ENCODE measurements around the gene MALT1.

The MALT1 gene

DNA sequence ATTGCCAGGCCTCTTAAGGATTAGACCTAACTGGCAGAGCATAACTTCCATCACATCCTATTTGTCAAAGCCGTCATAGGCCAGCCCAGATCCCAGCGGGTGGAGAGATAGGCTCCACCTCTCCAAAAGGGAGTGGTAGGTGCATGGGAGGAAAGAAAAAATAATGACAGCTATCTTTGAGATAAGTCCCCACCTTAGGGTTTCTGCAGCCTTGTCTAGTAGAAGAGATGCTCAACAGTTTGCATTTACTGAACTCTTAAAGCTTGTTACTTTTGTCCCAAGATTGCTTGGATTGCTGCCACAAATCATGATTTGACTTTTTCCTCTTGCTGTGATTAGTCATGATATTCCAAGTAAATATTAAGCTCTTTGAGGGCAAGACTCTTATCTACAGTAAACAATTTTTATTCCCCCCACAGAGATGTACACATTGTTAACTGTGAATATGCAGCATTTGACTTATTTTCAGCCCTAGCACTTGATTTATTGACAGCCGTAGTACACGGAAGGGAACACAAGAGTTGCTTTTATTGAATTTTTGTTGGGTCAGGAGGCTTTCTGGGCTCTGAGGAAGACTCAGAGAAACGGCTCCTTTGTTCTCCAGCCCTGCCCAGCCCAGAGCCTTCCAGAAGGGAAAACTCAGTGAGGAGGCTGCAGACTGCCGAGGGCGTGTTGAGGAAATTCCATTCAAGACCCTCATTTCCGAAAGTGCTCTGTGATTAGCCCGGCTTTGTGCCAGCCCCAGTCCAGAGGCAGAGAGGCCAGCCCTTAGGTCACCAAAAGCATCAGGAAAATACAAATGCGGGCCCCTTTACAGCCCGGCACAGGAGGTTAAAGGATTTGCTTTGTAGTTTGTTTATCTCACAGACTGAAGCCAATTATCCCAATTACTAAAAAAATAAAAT is 118.0 kb downstream of the MALT1 start:
- peak overlapping the region in 1 of 2 donors; percentile 64 for H3K27ac ChIP-seq
- no peak overlapping the region for H3K4me3 ChIP-seq
- TF ChIP-seq, protein P1, sequence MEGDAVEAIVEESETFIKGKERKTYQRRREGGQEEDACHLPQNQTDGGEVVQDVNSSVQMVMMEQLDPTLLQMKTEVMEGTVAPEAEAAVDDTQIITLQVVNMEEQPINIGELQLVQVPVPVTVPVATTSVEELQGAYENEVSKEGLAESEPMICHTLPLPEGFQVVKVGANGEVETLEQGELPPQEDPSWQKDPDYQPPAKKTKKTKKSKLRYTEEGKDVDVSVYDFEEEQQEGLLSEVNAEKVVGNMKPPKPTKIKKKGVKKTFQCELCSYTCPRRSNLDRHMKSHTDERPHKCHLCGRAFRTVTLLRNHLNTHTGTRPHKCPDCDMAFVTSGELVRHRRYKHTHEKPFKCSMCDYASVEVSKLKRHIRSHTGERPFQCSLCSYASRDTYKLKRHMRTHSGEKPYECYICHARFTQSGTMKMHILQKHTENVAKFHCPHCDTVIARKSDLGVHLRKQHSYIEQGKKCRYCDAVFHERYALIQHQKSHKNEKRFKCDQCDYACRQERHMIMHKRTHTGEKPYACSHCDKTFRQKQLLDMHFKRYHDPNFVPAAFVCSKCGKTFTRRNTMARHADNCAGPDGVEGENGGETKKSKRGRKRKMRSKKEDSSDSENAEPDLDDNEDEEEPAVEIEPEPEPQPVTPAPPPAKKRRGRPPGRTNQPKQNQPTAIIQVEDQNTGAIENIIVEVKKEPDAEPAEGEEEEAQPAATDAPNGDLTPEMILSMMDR (IDR thresholded peaks at IDR 0.05) = no peak
- no peak for DNase-seq (ENCODE audit: low spot score)

DNA sequence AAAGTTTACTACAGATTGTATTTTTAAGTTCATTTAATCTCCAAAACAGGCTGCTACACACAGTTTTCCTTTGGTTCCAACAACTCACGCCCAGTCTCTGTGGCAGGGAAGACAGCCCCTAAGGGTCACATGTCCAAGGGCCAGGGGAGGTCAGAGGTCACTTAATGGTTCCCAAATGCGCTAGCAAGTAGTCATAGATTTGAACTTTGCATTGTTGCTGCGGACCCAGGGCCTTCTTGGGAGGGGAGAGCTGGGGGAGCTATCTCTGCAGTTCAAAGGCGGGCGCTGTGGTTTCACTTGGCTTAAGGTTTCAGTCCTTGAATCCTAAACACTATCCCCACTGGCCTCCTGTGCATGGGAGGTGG is 118.6 kb downstream of the MALT1 start:
- TF ChIP-seq, protein P1 (IDR thresholded peaks at IDR 0.05) = no peak
- no peak for DNase-seq (ENCODE audit: low spot score)
- Histone ChIP-seq H3K4me3 (no peak overlapping the region), H3K27ac (peak overlapping the region in 1 of 2 donors; percentile 64)

DNA sequence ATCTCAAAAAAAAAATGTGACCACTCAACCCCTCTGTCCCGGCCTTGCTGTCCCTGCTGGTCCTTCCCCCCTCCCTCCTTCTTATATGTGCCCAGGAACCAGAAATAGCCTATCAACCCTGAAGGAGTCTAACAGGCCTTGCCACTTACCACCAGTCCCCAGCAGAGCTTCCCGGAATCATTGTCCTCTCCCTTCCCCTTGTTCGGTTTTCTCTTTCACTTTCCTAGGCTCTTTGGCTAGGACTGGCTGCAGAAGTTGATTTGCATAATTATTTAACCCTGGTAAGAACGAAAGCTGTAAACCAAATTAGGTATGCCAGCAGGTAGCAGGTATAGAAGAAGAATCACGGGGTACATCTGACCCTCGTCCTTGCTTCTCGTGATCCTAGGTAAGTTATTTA is 120.8 kb downstream of the MALT1 start:
- Histone ChIP-seq H3K4me3 (no peak overlapping the region), H3K27ac (no peak overlapping the region)
- DNase-seq (ENCODE audit: low spot score) = no peak
- TF ChIP-seq, protein P1 (IDR thresholded peaks at IDR 0.05) = no peak

DNA sequence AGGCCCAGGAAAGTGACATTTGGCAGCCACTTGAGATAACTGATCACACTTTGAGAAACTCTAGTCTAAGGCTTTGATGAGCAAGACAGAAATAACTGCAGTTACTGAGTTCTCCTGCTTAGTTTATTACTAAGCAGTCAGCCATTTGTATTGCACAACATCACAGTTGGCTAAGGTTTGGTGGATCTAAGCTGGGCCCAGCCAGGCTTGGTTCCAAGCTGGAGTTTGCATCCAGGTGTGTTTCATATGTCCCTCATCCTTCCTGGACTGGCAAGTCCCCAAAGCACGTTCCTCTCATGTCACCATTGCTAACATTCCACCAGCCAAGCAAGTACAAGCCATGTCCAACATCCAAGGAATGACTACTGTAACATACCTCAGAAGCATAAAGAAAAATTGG is 122.1 kb downstream of the MALT1 start:
- Histone ChIP-seq H3K4me3 (no peak overlapping the region), H3K27ac (no peak overlapping the region)
- DNase-seq (ENCODE audit: low spot score) = no peak
- TF ChIP-seq, protein P1 (IDR thresholded peaks at IDR 0.05) = no peak

DNA sequence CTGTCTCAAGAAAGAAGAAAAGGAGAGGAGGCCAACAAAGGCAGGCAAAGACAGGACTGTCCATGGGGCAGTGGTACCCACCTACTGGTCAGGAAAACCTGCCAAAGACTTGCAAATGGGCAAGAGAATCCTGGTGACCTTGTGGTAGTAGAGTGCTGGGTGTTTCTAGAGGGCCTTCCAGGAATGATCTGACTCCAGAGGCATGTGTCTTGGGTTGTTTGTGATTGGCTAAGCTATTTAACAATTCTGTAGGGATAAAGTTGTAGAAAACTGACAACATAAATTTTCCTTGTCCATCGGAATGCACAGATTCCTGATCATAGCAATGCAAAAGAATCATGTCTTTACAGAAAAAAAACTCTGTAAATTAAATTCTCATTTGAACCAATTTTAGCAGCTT is 125.0 kb downstream of the MALT1 start:
- DNase-seq (ENCODE audit: low spot score) = no peak
- TF ChIP-seq, protein P1 (IDR thresholded peaks at IDR 0.05) = no peak
- H3K4me3 ChIP-seq = no peak overlapping the region
- no peak overlapping the region for H3K27ac ChIP-seq

DNA sequence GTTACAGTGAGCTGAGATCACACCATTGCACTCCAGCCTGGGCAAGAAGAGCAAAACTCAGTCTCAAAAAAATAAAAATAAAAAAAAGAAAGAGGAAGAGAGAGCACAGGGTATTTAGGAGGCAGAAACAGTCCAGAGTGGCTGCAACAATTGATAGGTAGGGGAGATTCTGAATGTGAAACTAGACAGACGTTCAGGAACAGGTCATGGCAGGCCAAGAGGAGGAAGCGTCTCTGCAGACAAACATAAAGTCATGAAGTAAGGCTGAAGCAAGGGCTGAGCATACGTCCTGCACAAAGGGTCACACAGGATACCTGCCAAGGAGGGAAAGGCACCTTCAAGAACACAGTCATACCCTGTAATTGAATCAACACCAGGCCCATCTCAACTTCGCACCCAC is 129.3 kb downstream of the MALT1 start:
- TF ChIP-seq, protein P1 (IDR thresholded peaks at IDR 0.05) = no peak
- Histone ChIP-seq H3K4me3 (no peak overlapping the region), H3K27ac (no peak overlapping the region)
- no peak for DNase-seq (ENCODE audit: low spot score)

DNA sequence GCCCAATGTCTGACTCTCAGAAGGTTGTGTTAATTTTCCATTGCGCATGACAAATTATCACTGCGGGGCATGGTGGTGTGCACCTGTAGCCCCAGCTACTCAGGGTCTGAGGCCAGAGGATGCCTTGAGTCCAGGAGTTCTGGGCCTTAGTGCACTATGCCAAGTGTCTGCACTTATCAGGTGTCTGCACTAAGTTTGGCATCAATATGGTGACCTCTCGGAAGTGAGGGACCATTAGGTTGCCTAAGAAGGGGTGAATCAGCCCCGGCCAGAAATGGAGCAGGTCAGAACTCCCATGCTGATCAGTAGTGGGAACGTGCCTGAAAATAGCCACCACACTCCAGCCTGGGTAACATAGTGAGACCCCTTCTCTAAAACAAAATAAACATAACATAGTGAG is 131.7 kb downstream of the MALT1 start:
- no peak for DNase-seq (ENCODE audit: low spot score)
- Histone ChIP-seq H3K4me3 (no peak overlapping the region), H3K27ac (no peak overlapping the region)
- TF ChIP-seq, protein P1 (IDR thresholded peaks at IDR 0.05) = no peak

All from coronary artery (tissue), 2 donors.